Skeletal muscle cell (primary cell): ENCODE data around the gene E2F8.
A peak's percentile ranks its signal among the peaks of the same experiment; 100 is the strongest.
"Not testable (repeated sequence)": the region's sequence is repeated elsewhere in the genome, so short reads cannot be mapped to it uniquely, and the experiment has no call there.

Experiments
- DNase-seq: peaks from one replicate; pipeline ENCODE4 v3.0.0-alpha.2; 2010; ENCODE audit warnings: low read depth
- H3K4me3 ChIP-seq: 2 replicates; pipeline ENCODE4 v1.5.1; 2011; ENCODE audit warnings: low read depth, mild to moderate bottlenecking, control low read depth, low read length, moderate library complexity

Gene E2F8

GRCh38 chr11:19254441-19254840 lies 13.7 kb upstream of the E2F8 start:
- DNase-seq, H3K4me3 ChIP-seq: not testable (repeated sequence)

- H3K4me3 ChIP-seq = no peak overlapping the region
- DNase-seq = no peak
Observed at GRCh38 chr11:19253817-19254216, 13.1 kb upstream of the E2F8 start.

GRCh38 chr11:19253153-19253745 lies 12.5 kb upstream of the E2F8 start:
- no peak overlapping the region for H3K4me3 ChIP-seq
- DNase-seq = no peak

- DNase-seq = no peak
- no peak overlapping the region for H3K4me3 ChIP-seq
Observed at GRCh38 chr11:19252394-19253152, 11.8 kb upstream of the E2F8 start.

GRCh38 chr11:19251577-19251976 lies 10.8 kb upstream of the E2F8 start:
- DNase-seq = no peak
- no peak overlapping the region for H3K4me3 ChIP-seq

- H3K4me3 ChIP-seq = no peak overlapping the region
- DNase-seq = no peak
Observed at GRCh38 chr11:19246816-19247215, 6.1 kb upstream of the E2F8 start.

- no peak overlapping the region for H3K4me3 ChIP-seq
- no peak for DNase-seq
Observed at GRCh38 chr11:19245351-19245750, 4.6 kb upstream of the E2F8 start.

- H3K4me3 ChIP-seq = no peak overlapping the region
- DNase-seq = no peak
Observed at GRCh38 chr11:19244621-19245020, 3.9 kb upstream of the E2F8 start.

GRCh38 chr11:19244084-19244483 lies 3.3 kb upstream of the E2F8 start:
- no peak overlapping the region for H3K4me3 ChIP-seq
- DNase-seq = no peak

GRCh38 chr11:19243613-19244012 lies 2.9 kb upstream of the E2F8 start:
- no peak overlapping the region for H3K4me3 ChIP-seq
- no peak for DNase-seq

GRCh38 chr11:19243143-19243542 lies 2.4 kb upstream of the E2F8 start:
- no peak for DNase-seq
- no peak overlapping the region for H3K4me3 ChIP-seq

GRCh38 chr11:19242179-19242932 lies 1.6 kb upstream of the E2F8 start:
- no peak for DNase-seq
- peak overlapping the region; percentile 62 for H3K4me3 ChIP-seq

- peak overlapping the region; percentile 62 for H3K4me3 ChIP-seq
- no peak for DNase-seq
Observed at GRCh38 chr11:19241260-19242178, 774 bp upstream of the E2F8 start.

GRCh38 chr11:19239039-19239438 lies 1.7 kb downstream of the E2F8 start:
- H3K4me3 ChIP-seq = no peak overlapping the region
- DNase-seq = no peak

GRCh38 chr11:19237813-19238212 lies 2.9 kb downstream of the E2F8 start:
- H3K4me3 ChIP-seq = no peak overlapping the region
- DNase-seq = no peak

GRCh38 chr11:19237381-19237780 lies 3.4 kb downstream of the E2F8 start:
- DNase-seq = no peak
- H3K4me3 ChIP-seq = no peak overlapping the region

GRCh38 chr11:19234231-19234817 lies 6.4 kb downstream of the E2F8 start:
- H3K4me3 ChIP-seq = no peak overlapping the region
- DNase-seq = no peak

GRCh38 chr11:19232910-19233503 lies 7.7 kb downstream of the E2F8 start:
- H3K4me3 ChIP-seq = no peak overlapping the region
- peak; percentile 55 for DNase-seq

GRCh38 chr11:19229671-19230070 lies 11.1 kb downstream of the E2F8 start:
- no peak for DNase-seq
- no peak overlapping the region for H3K4me3 ChIP-seq
